GM12878 (cell line): ENCODE data around the gene PCIF1. TPM values are rescaled to one million over a fixed set of nuclear protein-coding genes. Genes with fewer than 3 reads are reported as not detected.

Experiments used
- ATAC-seq: fragments of 200-7000 bp; cut with Tn5 transposase; 3 replicates; pipeline ENCODE4 v1.9.1; 2020; ENCODE audit warnings: mild to moderate bottlenecking, moderate library complexity
- BruUV-seq: library from RNA; stranded (reverse); fragments of 400-500 nt; replicated peaks from 2 replicates; lab custom pipeline; 2021; lab: Mats Ljungman, UMichigan
- CTCF ChIA-PET: fragments of 300-600 bp; sonication (Branson Sonifier 250); formaldehyde crosslinking; extraction: SDS; loops from one replicate; lab custom pipeline; 2021; ENCODE audit warnings: inconsistent platforms; lab: Yijun Ruan, JAX
- POLR2A ChIA-PET: fragments of 350-600 bp; formaldehyde crosslinking; extraction: SDS; loops from one replicate; lab custom pipeline; 2021; ENCODE audit warnings: inconsistent platforms; lab: Charles Lee
- RAD21 ChIA-PET: fragments of 300-600 bp; sonication (Branson Sonifier 250); formaldehyde crosslinking; loops from one replicate; lab custom pipeline; 2023; ENCODE audit warnings: antibody characterized with exemption; ENCODE audit not compliant: unreplicated experiment; lab: Charles Lee
- SMC1A ChIA-PET: fragments of 300-600 bp; sonication (Branson Sonifier 250); formaldehyde crosslinking; loops from one replicate; lab custom pipeline; 2023; ENCODE audit not compliant: unreplicated experiment, uncharacterized antibody; lab: Charles Lee
- DNase-seq: peaks from one replicate; pipeline ENCODE4 v3.0.0-alpha.2; 2011; ENCODE audit warnings: low read depth, low spot score
- FAIRE-seq: peaks from 3 replicates; lab custom pipeline; 2011; peaks lifted over from hg19 to GRCh38; lab: Jason Lieb, UNC
- H2AFZ ChIP-seq: 2 replicates; pipeline ENCODE4 v1.6.0; 2011; ENCODE audit warnings: low read depth, low read length, control low read depth; ENCODE audit not compliant: control insufficient read depth
- H3K27ac ChIP-seq: 2 replicates; pipeline ENCODE4 v1.5.1; 2011; ENCODE audit warnings: control low read depth; ENCODE audit not compliant: control insufficient read depth, insufficient read depth
- H3K27me3 ChIP-seq, 2 experiments: replicated peaks in 1 of 2; 2 replicates each; pipeline versions ENCODE4 v1.6.0 to v1.6.1; 2011; ENCODE audit warnings: low read length in 1 of 2; ENCODE audit not compliant: control insufficient read depth in 2 of 2, insufficient read depth in 2 of 2
- H3K36me3 ChIP-seq, 2 experiments: 2 replicates each; pipeline ENCODE4 v1.5.1; 2011; ENCODE audit warnings: low read length in 1 of 2; ENCODE audit not compliant: control insufficient read depth in 2 of 2, insufficient read depth in 2 of 2
- H3K4me1 ChIP-seq: 2 replicates; pipeline ENCODE4 v1.6.1; 2011; ENCODE audit warnings: mild to moderate bottlenecking, low read length, moderate library complexity, mixed read lengths; ENCODE audit not compliant: control insufficient read depth, insufficient read depth
- H3K4me2 ChIP-seq: 2 replicates; pipeline ENCODE4 v1.6.0; 2011; ENCODE audit warnings: control low read depth; ENCODE audit not compliant: control insufficient read depth, insufficient read depth
- H3K4me3 ChIP-seq: fragments of 200-600 bp; sonication (generic); 2 replicates; pipeline ENCODE4 v1.5.1; 2016
- H3K79me2 ChIP-seq: 2 replicates; pipeline ENCODE4 v1.6.0; 2011; ENCODE audit warnings: low read length; ENCODE audit not compliant: control insufficient read depth, insufficient read depth
- H3K9ac ChIP-seq: 2 replicates; pipeline ENCODE4 v1.8.0; 2011; ENCODE audit warnings: low read length, control low read depth, mixed read lengths; ENCODE audit not compliant: control insufficient read depth, insufficient read depth
- H3K9me3 ChIP-seq: replicated peaks from 3 replicates; pipeline ENCODE4 v1.5.1; 2011; ENCODE audit warnings: mild to moderate bottlenecking, low read length; ENCODE audit not compliant: control insufficient read depth, insufficient read depth
- H4K20me1 ChIP-seq: 2 replicates; pipeline ENCODE4 v1.6.0; 2011; ENCODE audit not compliant: control insufficient read depth, insufficient read depth
- GABPA ChIP-seq: IDR thresholded peaks from 2 replicates; pipeline ENCODE4 v1.6.1; 2014; ENCODE audit warnings: antibody characterized with exemption, low read depth, mild to moderate bottlenecking, inconsistent platforms
- HDGF ChIP-seq: fragments of 450-650 bp; IDR thresholded peaks from 2 replicates; pipeline ENCODE4 v1.6.1; 2016; ENCODE audit warnings: antibody characterized with exemption
- IRF4 ChIP-seq: IDR thresholded peaks from 2 replicates; pipeline ENCODE4 v1.6.1; 2011; ENCODE audit warnings: low read depth, low read length
- NFIC ChIP-seq: IDR thresholded peaks from 2 replicates; pipeline ENCODE4 v1.6.1; 2012; ENCODE audit warnings: low read depth, mild to moderate bottlenecking, inconsistent platforms, low read length, moderate library complexity
- NFXL1 ChIP-seq: fragments of 450-650 bp; IDR thresholded peaks from 2 replicates; pipeline ENCODE4 v1.6.1; 2017; ENCODE audit warnings: antibody characterized with exemption, mild to moderate bottlenecking, borderline replicate concordance
- NR2F1 ChIP-seq: fragments of 450-650 bp; conservative IDR thresholded peaks from 2 replicates; pipeline ENCODE4 v1.6.1; 2017; ENCODE audit warnings: mild to moderate bottlenecking
- TCF12 ChIP-seq: IDR thresholded peaks from 2 replicates; pipeline ENCODE4 v1.6.1; 2011; ENCODE audit warnings: low read depth, mild to moderate bottlenecking, low read length
- TCF7 ChIP-seq: IDR thresholded peaks from 2 replicates; pipeline ENCODE4 v1.6.1; 2014; ENCODE audit warnings: antibody characterized with exemption, borderline replicate concordance
- WGBS: methylation state at CpG from one replicate; pipeline ENCODE4 v1.1.6; 2016; ENCODE audit warnings: low lambda C conversion rate; ENCODE audit not compliant: insufficient replicate concordance, insufficient coverage; ENCODE audit errors: missing lambda C conversion rate; 5-methylcytosine and 5-hydroxymethylcytosine counted together
- in situ Hi-C: fragments of 300-500 bp; cut with MboI; formaldehyde crosslinking; loops from 9 replicates; pipeline ENCODE4 v1.14.3; 2018; ENCODE audit warnings: mixed read lengths
- intact Hi-C: fragments of 100-400 bp; cut with micrococcal nuclease; formaldehyde crosslinking; loops from one replicate; pipeline ENCODE4 v1.14.2; 2022; ENCODE audit not compliant: unreplicated experiment
- polyA plus RNA-seq, 11 experiments: library from polyadenylated mRNA; depleted of rRNA in 4 of 11; unstranded in 6 of 11; stranded (reverse) in 5 of 11; fragments of >200 nt; fragmentation: Nextera tagmentation in 4 of 11; fragmentation: Illumina TruSeq in 1 of 11; extraction: Ambion mirVana in 4 of 11; extraction: Trizol in 1 of 11; gene quantifications; 1 replicate in 1 of 11; 2 replicates in 10 of 11; pipeline versions ENCODE4 v1.2.1 to v1.2.3, GENCODE V29; 2011 to 2016; ENCODE audit warnings: inconsistent platforms in 2 of 11, missing spikeins in 2 of 11, low read depth in 1 of 11
- total RNA-seq, 4 experiments: library from RNA; depleted of rRNA in 3 of 4; stranded (reverse); fragments of >200 nt in 3 of 4; fragmentation: Illumina TruSeq in 1 of 4; extraction: Trizol in 1 of 4; gene quantifications; 2 replicates each; pipeline versions ENCODE4 v1.2.1 to v1.2.3, GENCODE V29; 2013 to 2021
- TF ChIP-seq, protein P1 (sequence below): IDR thresholded peaks from 2 replicates; pipeline ENCODE4 v1.6.1; 2012; ENCODE audit warnings: low read depth, low read length, improper control_type of control experiment
- TF ChIP-seq, protein P2 (sequence below): fragments of 450-650 bp; formaldehyde crosslinking; IDR thresholded peaks from 2 replicates; pipeline ENCODE4 v1.5.0; 2022; ENCODE audit warnings: mild to moderate bottlenecking, missing genetic modification characterization
- TF ChIP-seq, protein P3 (sequence below): fragments of 450-650 bp; IDR thresholded peaks from 2 replicates; pipeline ENCODE4 v1.6.1; 2016; ENCODE audit warnings: mild to moderate bottlenecking, moderate library complexity, borderline replicate concordance
- TF ChIP-seq, protein P4 (sequence below): fragments of 450-650 bp; IDR thresholded peaks from 2 replicates; pipeline ENCODE4 v1.6.1; 2016; ENCODE audit warnings: mild to moderate bottlenecking

PCIF1 gene
- total and polyA plus RNA-seq, 10 of the 15 experiments (the other 5 are each of a cell fraction or from before 2014, with no cell fraction given) = 8.4 to 32.9 (median 17.6) TPM

DNA sequence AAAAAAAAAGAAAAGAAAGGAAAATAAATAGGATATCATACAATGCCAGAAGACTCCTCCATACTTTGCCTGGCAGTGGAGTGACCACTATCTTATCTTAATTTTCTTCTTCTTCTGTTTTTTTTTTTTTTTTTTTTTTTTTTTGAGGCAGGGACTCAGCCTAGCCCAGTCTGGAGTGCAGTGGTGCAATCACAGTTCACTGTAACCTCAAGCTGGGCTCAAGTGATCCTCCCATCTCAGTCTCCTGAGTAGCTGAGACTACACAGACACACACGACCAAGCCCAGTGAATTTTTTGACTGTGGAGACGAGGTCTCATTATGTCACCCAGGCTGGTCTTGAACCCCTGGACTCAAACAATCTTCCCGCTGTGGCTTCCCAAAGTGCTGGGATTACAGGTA lies 57.1 kb downstream of the PCIF1 start (continued):
- TF ChIP-seq, protein P1, sequence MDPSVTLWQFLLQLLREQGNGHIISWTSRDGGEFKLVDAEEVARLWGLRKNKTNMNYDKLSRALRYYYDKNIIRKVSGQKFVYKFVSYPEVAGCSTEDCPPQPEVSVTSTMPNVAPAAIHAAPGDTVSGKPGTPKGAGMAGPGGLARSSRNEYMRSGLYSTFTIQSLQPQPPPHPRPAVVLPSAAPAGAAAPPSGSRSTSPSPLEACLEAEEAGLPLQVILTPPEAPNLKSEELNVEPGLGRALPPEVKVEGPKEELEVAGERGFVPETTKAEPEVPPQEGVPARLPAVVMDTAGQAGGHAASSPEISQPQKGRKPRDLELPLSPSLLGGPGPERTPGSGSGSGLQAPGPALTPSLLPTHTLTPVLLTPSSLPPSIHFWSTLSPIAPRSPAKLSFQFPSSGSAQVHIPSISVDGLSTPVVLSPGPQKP = no peak
- TF ChIP-seq NFIC (no peak), HDGF (no peak), GABPA (no peak), TCF7 (no peak)

DNA sequence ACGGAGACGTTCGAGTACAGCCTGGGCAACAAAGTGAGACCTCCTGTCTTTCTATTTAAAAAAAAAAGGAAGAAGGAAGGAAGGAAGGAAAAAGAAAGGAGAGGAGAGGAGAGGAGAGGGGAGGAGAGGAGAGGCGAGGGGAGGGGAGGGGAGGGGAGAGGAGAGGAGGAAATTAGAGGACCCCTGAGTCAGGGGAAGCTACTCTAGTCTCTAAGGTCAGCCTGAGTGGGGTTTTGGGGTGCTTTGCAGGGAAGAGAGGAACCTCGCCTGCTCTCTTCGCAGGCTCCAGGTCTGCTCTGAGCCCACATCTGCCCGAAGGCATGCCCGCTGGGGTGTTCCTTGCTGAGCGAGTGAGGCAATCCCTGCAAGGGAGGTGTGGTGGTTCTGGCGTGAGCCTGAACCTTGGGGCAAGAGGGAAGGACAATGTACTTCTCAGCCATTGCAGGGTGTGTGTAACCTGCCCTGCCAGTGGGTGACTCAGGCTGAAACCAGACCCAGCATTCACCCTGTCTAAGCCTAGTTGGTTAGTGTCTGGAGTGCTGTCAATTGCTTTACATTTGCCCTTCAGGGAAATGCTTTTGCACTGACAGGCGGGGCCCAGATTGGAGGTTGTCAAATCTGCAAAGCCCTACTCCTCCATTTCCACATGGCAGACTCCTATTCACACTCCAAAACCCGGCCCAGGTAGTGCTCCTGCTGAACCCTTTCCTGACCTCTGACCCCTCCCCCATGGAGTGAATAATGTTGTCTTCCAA lies 58.9 kb downstream of the PCIF1 start:
- ChIA-PET POLR2A (no interaction called here), SMC1A (no interaction called here)
- no peak for DNase-seq

More for the DNA sequence above, 58.9 kb downstream of the PCIF1 start:
- Histone ChIP-seq H3K27me3 (no peaks in the 10 kb centered on the region; a peak in 1 of 4 replicates), H2AFZ (no peak overlapping the region; the same call in 1 of the 2 replicates), H4K20me1 (no peaks in the 10 kb centered on the region), H3K4me2 (no peak overlapping the region), H3K4me3 (no peak overlapping the region), H3K9ac (no peak overlapping the region), H3K79me2 (no peaks in the 10 kb centered on the region)
- peak; percentile 98 for ATAC-seq
- ChIA-PET RAD21 (interaction anchor here (1.1 kb wide), 1 partner anchor 21 kb away, joined by 3 read pairs; no protein-coding TSS in a partner anchor), CTCF (interaction anchor here (1.1 to 2.7 kb wide), 2 partner anchors 20 to 24 kb away, joined by 3 to 21 read pairs; no protein-coding TSS in a partner anchor)
- intact Hi-C loops = no loop called here
- peak; percentile 65 for FAIRE-seq
- BruUV-seq = no TSS peak
- in situ Hi-C loops = no loop called here
- 26% methylated on average over 11 of the region's 12 CpGs for WGBS
- TF ChIP-seq TCF12 (no peak), IRF4 (0 out of 2 replicates have a peak, but pooled peaks have one; percentile 26), NFXL1 (no peak), NR2F1 (peak; percentile 74)
- TF ChIP-seq, protein P2, sequence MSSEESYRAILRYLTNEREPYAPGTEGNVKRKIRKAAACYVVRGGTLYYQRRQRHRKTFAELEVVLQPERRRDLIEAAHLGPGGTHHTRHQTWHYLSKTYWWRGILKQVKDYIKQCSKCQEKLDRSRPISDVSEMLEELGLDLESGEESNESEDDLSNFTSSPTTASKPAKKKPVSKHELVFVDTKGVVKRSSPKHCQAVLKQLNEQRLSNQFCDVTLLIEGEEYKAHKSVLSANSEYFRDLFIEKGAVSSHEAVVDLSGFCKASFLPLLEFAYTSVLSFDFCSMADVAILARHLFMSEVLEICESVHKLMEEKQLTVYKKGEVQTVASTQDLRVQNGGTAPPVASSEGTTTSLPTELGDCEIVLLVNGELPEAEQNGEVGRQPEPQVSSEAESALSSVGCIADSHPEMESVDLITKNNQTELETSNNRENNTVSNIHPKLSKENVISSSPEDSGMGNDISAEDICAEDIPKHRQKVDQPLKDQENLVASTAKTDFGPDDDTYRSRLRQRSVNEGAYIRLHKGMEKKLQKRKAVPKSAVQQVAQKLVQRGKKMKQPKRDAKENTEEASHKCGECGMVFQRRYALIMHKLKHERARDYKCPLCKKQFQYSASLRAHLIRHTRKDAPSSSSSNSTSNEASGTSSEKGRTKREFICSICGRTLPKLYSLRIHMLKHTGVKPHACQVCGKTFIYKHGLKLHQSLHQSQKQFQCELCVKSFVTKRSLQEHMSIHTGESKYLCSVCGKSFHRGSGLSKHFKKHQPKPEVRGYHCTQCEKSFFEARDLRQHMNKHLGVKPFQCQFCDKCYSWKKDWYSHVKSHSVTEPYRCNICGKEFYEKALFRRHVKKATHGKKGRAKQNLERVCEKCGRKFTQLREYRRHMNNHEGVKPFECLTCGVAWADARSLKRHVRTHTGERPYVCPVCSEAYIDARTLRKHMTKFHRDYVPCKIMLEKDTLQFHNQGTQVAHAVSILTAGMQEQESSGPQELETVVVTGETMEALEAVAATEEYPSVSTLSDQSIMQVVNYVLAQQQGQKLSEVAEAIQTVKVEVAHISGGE = no peak
- TF ChIP-seq, protein P3, sequence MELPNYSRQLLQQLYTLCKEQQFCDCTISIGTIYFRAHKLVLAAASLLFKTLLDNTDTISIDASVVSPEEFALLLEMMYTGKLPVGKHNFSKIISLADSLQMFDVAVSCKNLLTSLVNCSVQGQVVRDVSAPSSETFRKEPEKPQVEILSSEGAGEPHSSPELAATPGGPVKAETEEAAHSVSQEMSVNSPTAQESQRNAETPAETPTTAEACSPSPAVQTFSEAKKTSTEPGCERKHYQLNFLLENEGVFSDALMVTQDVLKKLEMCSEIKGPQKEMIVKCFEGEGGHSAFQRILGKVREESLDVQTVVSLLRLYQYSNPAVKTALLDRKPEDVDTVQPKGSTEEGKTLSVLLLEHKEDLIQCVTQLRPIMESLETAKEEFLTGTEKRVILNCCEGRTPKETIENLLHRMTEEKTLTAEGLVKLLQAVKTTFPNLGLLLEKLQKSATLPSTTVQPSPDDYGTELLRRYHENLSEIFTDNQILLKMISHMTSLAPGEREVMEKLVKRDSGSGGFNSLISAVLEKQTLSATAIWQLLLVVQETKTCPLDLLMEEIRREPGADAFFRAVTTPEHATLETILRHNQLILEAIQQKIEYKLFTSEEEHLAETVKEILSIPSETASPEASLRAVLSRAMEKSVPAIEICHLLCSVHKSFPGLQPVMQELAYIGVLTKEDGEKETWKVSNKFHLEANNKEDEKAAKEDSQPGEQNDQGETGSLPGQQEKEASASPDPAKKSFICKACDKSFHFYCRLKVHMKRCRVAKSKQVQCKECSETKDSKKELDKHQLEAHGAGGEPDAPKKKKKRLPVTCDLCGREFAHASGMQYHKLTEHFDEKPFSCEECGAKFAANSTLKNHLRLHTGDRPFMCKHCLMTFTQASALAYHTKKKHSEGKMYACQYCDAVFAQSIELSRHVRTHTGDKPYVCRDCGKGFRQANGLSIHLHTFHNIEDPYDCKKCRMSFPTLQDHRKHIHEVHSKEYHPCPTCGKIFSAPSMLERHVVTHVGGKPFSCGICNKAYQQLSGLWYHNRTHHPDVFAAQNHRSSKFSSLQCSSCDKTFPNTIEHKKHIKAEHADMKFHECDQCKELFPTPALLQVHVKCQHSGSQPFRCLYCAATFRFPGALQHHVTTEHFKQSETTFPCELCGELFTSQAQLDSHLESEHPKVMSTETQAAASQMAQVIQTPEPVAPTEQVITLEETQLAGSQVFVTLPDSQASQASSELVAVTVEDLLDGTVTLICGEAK = no peak
- TF ChIP-seq, protein P4, sequence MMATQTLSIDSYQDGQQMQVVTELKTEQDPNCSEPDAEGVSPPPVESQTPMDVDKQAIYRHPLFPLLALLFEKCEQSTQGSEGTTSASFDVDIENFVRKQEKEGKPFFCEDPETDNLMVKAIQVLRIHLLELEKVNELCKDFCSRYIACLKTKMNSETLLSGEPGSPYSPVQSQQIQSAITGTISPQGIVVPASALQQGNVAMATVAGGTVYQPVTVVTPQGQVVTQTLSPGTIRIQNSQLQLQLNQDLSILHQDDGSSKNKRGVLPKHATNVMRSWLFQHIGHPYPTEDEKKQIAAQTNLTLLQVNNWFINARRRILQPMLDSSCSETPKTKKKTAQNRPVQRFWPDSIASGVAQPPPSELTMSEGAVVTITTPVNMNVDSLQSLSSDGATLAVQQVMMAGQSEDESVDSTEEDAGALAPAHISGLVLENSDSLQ = peak; percentile 26; the same call in 1 of the 2 replicates
- TF ChIP-seq, all 136 proteins: peak for 3
- Histone ChIP-seq H3K4me1 (peaks cover 18% of the 10 kb centered on the region), H3K36me3 (no peaks in the 10 kb centered on the region), H3K27ac (no peak overlapping the region), H3K9me3 (no peaks in the 10 kb centered on the region)
